HG03460 (cell line): ENCODE data around the gene TIMP1.

Experiments used
- ATAC-seq: cut with Tn5 transposase; IDR thresholded peaks from one replicate; pipeline ENCODE4 v1.9.1; 2021; ENCODE audit not compliant: unreplicated experiment

TIMP1 gene

DNA sequence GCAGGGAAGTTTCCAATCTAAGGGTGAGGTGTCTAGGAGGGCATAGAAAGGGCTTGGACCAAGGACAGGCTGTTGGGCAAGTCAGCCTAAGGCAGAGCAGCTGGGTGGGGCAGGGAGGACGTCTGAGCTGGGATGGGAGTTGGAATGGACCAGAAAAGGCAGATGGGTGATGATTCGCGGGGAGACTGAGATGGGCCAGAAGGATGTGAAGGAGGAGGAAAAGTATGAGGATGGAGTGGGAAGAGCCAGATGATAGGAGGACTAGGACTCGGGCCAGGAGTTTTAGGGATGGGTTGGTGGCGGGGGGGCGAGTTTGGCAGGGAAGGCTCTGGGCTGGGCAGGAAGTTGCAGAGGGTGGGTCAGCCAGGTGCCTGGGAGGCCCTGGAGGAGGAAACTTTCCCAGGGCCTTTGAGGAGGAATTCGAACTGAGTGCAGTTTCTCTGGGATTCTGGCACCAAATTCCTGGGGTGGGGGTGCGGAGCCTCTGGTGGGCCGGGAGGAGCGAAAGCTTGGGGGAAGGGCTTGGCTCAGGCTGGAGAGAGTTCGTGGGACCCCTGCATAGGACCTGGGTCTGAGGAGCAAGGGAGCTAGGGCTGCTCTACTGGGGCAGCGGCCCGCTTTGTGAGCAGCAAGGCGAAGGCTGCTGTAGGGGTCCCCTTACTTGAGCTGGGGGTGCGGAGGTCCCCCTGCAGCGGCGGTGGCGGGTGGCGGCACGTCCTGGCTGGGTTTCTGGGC is 8.7 kb upstream of the TIMP1 start:
- ATAC-seq: no peak

DNA sequence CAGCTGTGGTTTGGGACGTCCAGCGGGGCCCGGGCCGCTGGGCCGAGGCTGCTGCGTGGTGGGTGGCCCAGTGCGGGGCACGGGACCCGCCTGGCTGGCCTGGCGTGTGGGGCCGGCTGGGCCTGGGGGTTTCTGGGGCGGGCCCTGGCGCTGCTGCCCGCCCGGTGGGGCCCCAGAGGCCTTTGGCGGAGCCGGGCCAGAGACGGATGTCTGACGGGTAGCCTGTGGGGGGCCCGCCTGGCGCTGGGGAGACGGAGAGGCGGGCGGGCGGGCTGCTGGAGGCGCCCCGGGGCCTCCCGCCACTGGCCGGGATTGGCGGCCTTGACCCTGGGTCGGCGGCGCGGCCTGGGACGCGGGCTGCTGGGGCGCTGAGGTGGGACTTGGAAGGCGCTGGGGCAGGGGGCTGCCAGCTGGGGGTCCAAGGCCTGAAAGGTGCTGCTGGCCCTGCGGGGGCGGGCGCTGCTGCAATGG is 8.1 kb upstream of the TIMP1 start:
- no peak for ATAC-seq

DNA sequence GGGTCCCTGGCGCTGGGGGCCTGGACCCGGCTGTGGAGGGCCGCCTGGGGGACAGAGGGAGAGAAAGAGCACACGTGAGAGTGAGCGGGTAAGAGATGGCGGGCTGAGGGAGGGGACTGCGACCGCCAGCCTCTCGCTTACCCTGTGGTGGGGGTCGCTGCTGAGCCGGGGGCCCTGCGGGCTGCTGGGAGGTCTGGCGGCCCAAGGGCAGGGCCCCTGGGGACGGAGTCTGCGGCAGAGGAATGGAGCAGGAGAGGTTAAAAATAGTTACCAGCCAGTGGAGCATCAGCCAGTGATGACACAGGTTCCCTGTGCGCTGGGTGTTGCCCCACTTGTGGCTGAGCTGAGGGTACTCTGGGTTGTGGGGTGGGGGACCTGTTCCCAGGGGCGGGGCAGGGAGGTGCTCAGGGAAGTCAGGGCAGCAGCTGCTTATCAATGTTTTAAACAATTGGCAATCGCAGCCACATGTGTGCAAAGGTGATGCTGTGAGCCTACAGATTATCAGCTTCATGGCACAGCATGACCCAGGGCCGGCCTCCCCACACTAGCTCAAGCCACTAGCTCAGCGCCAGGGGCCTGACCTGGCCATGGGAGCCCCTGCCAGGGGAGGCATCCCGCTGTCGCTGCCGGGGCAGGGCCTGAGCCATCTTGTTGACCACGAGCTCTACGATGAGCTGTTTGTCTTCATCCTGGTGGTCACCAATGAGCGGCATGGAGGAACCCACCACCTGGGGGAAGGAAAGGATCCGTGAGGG is 7.5 kb upstream of the TIMP1 start:
- ATAC-seq: no peak

DNA sequence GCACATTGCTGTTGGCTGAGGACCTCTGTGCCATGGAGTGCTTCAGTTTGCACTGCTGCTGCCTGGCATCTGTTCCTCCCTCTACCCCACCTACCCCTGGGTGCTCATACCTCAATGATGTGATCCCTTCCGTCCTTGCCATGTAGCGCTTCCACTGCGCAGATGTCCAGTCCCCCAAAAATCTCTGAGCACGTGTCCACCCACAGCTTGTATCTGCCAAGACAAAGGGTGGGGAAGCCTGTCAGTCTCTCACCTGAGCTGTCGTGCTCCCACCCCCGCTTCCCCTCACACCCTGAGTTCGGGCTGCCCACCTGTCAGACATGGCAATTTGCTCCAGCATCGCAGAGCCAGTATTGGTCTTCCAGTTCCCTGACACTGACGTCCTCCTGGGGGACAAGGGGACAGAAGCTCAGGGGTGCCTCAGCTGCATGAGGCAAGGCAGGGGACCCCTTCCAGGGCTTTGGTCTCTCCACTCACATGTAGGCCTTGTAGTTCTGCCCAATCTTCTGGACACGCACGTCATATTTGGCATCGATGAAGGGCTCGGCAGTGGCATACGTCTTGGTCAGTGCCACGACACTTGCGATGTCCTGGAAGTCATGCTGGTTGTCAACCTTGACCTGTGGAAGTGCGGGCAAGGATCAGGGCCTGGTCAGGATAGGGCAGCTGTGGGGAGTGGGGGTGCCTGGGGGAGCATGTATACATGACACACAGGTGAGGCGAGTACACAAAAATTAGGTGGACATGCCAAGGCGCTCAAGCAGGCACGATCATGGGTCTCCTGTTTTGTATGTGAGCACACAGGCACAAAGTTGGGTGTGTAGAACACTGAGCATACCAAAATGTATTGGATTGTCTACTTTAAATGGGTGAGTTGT is 6.0 kb upstream of the TIMP1 start:
- ATAC-seq: no peak

DNA sequence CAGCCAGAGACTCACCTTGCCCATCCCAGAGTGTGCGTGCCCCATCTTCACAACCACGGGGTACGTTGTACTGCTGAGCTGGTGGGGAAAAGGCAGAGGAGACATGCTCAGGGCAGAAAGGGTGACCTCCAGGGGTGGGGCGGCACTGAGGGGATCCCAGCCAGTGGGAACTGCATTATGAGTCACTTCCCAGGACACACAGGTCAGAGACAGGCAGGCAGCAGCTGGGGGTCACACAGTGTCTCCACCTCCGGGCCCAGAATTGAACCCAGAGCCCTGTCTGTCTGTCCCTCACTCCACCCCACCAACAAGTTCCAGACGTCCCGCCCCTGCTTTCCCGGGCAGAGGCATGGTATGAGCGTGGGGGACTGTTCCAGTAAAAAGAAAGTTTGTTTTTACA is 4.8 kb upstream of the TIMP1 start:
- ATAC-seq: no peak

DNA sequence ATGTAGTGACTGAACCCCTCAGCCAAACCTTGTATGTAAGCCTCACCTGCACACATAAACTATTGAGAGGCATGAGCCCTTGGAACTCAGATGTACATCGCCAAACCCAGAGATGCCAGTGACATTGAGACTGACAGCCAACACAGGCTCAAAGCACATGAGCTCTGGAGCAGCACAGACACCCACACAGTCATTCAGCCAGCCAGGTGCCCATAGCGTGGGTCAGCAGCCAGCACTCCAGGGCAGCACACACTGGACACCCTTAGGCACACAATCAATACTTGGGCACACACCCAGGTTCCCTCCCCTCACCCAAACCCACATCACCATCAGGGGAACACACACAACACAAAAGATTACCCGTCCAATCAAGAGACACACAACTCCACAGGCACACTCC is 4.3 kb upstream of the TIMP1 start:
- no peak for ATAC-seq

DNA sequence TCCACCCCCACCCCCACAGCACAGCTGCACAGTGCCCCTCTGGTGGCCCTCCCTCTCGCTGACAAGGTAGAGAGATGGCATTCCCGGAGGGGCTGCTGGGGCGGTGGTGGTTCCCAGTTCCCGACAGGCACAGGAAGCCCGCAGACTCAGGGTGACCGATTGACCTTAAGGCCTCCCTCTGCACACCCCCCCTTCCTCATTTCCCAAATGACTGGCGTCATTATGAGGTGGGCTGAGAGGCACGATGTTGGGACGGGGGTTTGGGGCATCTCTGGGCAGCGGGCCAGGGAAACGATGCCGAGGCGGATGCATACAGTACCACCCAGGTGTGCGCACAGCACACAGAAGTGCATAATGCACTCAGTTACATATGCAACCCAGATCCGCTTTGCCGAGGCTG is 3.5 kb upstream of the TIMP1 start:
- ATAC-seq: no peak

DNA sequence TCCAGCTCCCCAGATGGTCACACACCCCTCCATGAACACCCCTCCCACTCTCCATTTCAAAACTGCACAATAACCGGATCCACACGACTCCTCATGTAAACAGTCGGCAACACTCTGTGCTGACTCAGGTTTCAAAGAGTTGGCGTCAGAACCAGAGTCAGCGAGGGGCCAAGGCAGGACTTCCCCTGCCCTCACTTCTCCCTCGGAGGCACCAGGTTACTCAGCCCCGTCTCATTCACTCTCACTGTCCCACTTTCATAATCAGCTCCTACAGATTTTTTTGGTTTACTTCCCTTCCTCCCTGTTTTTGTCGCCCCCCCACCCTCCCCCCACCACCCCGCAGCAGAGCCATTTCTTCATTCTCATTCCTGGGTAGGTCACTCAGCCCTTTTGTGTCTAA is 2.7 kb upstream of the TIMP1 start:
- ATAC-seq: no peak

DNA sequence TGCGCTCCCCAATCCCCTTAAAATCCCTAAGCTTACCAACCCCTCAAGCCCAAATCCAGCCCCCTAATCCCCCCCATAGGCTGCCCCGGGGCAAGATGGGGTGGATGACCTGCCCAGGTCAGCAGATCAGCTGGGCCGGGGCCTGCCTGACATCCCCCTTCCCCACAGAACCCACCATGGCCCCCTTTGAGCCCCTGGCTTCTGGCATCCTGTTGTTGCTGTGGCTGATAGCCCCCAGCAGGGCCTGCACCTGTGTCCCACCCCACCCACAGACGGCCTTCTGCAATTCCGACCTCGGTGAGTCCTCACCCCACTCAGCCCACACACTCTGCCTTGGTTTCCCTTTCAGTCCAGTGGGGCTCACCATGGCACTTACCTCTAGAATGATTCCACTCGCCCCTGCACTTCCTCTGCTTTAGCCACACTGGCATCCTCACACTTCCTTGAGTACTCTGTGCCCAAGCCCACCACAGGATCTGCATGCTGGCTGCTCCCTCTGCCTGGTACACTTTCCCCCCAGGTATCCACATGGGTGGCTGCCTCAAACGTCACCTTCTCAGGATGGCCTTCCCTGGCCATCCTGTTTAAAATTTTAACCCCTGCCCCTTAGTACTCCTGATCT is 1.1 kb downstream of the TIMP1 start:
- ATAC-seq: no peak

DNA sequence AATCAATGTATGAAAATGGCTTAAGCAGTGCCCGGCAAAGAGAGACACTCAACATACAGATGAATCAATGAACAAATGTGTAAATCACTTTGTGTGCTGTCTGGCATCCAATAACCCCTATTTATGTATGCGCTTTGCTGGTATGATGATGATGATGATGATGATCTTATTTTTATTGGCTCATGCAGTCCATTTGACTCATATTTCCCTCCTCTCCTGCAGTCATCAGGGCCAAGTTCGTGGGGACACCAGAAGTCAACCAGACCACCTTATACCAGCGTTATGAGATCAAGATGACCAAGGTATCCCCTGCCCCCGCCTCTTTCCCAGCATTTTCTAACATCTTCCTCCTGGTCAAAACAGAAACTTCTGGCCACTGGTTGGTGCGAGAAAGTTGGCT is 2.5 kb downstream of the TIMP1 start:
- no peak for ATAC-seq

DNA sequence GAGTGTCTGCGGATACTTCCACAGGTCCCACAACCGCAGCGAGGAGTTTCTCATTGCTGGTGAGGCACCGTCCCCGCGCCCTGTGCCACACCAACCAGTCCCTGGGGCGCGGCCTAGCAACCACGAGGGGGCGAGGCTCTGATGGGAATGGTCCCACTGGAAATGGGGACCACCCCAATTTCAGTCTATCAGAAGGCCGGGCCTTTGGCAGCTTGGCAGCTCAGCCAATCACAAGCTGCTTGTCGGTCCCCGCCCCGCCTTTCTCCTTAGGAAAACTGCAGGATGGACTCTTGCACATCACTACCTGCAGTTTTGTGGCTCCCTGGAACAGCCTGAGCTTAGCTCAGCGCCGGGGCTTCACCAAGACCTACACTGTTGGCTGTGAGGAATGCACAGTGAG is 3.0 kb downstream of the TIMP1 start:
- no peak for ATAC-seq

DNA sequence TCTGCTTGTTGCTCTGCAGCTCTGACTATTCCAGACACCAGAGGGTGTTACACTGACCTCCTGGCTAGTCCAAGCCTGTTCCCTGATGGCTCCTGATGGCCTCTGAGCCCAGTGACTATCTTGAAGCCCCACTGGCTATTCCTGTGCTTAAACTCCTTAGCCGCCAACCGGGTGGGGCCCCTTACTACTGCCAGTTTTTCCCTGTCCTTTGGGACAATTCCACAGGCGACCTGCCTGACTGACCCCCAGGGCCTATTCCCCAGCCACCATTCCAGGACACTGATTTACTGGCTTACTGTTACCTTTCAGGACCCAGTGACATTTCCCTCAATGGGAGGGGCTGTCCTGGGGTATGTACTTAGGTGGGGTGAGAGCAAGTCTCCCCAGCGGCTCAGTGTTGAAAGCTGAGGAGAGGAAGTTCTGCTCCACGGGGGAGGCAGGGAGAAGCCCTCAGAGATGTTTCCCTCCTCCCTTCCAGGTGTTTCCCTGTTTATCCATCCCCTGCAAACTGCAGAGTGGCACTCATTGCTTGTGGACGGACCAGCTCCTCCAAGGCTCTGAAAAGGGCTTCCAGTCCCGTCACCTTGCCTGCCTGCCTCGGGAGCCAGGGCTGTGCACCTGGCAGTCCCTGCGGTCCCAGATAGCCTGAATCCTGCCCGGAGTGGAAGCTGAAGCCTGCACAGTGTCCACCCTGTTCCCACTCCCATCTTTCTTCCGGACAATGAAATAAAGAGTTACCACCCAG is 4.0 kb downstream of the TIMP1 start:
- no peak for ATAC-seq

DNA sequence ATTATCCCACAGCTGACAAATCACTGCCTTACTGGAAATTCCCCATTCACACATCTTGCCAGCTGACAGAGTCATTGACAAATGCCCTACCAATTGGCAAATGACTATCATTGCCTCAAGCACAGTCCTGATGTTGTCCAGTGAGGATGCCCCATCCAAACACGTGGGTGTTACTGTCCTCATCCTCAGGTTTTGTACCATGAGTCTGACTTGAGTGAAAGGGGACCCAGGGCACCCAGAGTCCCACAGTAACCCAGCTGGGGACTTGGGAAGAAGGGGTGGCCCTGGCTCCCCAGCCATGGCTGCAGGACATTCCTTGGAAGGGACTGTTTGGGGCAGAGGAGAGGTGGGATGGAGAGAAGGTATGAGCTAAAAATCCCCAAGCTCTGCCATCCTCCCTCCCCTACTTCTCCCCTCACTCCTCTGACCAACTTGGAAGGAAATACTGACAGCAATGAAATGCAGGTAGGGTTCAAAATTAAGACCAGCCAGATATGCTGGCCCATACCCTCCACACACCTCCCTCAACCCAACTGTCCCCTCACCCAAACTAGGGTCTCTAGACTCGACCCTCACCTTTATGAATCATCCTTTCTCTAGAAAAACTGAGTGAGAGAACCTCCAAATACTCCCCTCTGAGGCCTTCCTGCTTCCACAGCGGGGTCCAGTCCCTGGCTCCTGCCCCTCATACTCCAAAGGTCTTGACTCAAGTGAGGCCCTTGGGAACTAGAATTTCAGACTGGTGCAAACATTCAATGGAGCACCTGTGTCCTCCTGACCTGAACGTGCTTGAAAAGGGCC is 5.1 kb downstream of the TIMP1 start:
- no peak for ATAC-seq

DNA sequence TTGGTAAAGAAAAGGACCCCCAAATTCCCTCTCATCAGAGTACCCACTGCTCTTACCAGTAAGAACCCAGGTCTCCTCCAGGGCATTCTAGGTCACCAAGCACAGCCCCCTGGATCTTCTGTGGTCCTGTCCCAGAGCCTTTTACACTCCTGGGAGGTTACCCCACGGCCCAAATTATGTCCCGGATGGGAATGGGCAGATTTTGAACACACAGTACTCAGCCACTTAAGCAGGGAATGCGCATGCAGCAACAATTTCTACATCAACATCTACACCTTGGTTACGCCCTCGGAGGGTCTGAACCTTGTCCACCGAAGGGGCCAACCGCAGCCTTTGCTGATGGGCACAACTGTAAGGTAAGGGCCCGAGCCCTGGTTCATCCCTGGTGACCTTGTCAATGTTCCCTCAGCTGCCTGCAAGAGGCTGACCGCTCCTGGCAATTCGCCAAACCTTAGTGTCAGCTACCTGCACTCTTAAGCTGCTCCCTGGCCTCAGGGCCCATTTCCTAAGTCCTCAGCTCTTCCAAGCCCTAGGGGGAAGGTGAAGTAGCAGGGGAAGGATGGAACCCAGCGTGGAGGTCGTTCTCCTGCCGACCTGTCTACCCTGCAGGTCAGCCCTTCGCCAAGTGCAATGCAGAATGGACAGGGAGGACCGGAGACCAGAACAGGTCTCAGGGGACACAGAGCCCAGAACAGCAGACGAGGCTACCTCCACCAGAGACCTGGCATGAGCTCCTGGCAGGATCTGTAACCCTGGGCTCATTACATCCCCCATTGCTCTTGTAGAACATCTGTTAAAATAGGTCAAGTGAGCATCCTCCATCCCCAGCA is 5.9 kb downstream of the TIMP1 start:
- no peak for ATAC-seq

DNA sequence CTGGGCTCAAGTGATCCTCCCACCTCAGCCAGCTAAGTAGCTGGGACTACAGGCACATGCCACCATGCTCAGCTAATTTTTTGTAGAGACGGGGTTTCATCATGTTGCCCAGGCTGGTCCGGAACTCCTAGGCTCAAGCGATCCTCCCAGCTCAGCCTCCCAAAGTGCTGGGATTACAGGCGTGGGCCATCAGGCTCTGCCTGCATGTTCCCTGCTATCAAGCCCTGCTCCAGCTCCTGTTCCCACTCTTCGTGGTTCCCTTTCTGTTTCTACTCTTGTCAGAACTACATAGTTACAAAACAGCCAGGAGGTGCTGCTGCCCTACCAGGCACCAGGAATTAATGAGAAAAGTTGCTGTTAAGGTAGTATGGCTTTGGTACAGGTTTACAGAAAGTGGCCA is 8.7 kb downstream of the TIMP1 start:
- no peak for ATAC-seq

DNA sequence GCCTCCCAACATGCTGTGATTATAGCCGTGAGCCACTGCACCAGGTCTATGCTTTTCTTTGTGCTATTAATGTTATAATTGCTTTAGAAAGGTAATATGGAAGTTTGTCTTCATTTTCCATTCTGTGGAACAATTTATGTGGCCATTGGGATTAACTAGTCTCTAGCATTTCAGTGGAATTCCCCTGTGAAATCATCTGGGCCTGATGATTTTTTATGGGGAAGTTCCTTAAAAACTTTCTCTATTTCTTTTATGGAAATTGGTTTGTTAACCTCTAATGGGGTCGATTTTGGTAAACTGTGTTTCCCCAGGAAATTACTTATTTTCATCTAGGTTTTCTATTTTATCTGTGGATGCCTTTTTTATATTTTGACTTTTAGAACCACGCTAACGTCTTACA is 11.3 kb downstream of the TIMP1 start:
- ATAC-seq: no peak

DNA sequence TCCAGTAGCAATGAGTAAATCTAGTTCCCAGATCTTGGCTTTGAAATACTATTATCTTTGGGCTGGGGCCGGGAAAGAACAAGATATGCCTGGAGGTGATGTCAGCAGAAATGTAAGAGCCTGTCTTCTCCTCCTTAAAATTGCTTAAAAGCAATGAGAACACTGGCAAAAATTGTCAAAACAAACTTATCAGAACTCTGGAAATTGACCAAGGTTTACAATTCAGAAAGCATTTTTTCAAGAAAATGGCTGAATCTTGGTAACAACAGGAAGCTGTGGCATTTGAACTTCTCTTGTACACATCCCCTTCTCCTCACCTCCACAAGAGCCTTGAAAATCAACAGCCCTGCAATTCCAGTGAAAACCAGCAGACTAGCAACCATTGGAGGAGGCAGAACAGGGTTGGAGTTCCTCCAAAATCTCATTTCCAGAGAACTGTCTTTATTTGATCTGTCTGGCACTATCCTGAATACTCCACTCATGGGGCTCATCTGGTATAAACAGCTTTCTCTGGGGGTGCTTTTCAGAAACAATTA is 13.5 kb downstream of the TIMP1 start:
- no peak for ATAC-seq

DNA sequence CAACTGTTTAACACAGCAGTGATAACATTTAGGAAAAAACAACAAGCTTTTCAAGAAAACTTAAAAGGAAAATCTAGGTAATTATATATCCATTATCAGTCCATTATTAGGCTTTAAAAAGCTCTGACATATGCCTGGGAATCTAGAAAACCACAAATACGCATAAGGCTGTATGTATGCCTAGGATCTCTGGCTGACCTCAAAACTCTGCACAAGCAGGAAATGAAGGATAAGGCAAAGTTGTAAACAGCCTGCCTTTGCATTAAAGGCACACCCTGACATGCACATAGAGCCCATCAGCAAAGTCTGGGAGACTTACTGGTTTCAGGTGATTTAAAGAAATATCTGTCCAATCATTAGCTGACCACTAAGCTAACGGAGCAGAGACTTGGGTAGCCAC is 14.0 kb downstream of the TIMP1 start:
- ATAC-seq: no peak

DNA sequence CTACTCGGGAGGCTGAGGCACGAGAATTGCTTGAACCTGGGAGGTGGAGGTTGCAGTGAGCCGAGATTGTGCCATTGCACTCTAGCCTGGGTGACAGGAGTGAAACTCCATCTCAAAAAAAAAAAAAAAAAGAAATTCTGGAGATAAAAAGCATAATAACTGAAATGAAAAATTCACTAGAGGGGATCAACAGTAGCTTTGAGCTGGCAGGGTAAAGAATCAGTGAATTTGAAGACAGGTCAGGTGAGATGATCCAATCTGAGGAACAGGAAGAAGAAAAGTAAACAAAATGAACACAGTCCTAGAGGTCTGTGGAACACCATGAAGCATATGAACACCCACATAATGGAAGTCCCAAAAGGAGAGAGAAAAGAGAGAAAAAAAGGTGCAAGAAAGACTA is 15.0 kb downstream of the TIMP1 start:
- no peak for ATAC-seq
